22Rv1 (cell line): ENCODE results near the gene ENOSF1.

Experiments
- ZFX ChIP-seq: fragments of 450-650 bp; IDR thresholded peaks from 2 replicates; pipeline ENCODE4 v1.6.1; 2017; ENCODE audit warnings: antibody characterized with exemption, borderline replicate concordance
- TF ChIP-seq, protein P1 (sequence below): fragments of 450-650 bp; IDR thresholded peaks from 2 replicates; pipeline ENCODE4 v1.5.1; 2017; ENCODE audit warnings: mild to moderate bottlenecking

DNA sequence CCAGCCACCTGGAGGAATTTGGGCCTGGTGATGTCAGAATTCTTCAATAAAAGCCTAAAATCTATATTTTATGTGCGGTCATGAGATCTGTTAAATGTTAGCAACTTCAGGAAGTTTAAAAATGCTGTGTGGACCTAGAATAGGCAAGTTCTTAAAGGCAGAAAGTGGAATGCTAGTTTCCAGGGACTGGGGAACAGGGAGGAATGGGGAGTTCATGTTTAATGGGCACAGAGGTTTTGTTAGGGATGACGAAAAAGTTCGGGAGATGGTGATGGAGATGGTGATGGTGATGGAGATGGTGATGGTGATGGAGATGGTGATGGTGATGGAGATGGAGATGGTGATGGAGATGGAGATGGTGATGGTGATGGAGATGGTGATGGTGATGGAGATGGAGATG is 45.8 kb downstream of the ENOSF1 start:
- TF ChIP-seq, protein P1, sequence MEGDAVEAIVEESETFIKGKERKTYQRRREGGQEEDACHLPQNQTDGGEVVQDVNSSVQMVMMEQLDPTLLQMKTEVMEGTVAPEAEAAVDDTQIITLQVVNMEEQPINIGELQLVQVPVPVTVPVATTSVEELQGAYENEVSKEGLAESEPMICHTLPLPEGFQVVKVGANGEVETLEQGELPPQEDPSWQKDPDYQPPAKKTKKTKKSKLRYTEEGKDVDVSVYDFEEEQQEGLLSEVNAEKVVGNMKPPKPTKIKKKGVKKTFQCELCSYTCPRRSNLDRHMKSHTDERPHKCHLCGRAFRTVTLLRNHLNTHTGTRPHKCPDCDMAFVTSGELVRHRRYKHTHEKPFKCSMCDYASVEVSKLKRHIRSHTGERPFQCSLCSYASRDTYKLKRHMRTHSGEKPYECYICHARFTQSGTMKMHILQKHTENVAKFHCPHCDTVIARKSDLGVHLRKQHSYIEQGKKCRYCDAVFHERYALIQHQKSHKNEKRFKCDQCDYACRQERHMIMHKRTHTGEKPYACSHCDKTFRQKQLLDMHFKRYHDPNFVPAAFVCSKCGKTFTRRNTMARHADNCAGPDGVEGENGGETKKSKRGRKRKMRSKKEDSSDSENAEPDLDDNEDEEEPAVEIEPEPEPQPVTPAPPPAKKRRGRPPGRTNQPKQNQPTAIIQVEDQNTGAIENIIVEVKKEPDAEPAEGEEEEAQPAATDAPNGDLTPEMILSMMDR = no peak
- no peak for TF ChIP-seq ZFX
